HCT116 (cell line): ENCODE measurements around the gene KCND3.

Experiments
- ATF3 ChIP-seq: IDR thresholded peaks from 2 replicates; pipeline ENCODE4 v1.6.1; 2012
- CEBPB ChIP-seq: IDR thresholded peaks from 2 replicates; pipeline ENCODE4 v1.6.1; 2012; ENCODE audit warnings: low read depth
- CTCF ChIP-seq, 3 experiments: fragments of 200-600 bp in 1 of 3; sonication (generic) in 1 of 3; IDR thresholded peaks in 2 of 3; conservative IDR thresholded peaks in 1 of 3; 2 replicates each; pipeline ENCODE4 v1.5.1; 2012 to 2017; ENCODE audit warnings: low read depth in 2 of 3, low read length in 2 of 3, antibody characterized with exemption in 1 of 3, borderline replicate concordance in 1 of 3, control low read depth in 1 of 3, mild to moderate bottlenecking in 1 of 3, mixed read lengths in 1 of 3, mixed run types in 1 of 3, moderate library complexity in 1 of 3; ENCODE audit not compliant: insufficient read depth in 1 of 3
- ELF1 ChIP-seq: IDR thresholded peaks from 2 replicates; pipeline ENCODE4 v1.6.1; 2012; ENCODE audit warnings: low read depth, borderline replicate concordance
- EZH2 ChIP-seq: fragments of 200-600 bp; sonication (generic); IDR thresholded peaks from 2 replicates; pipeline ENCODE4 v1.6.1; 2017; ENCODE audit warnings: antibody characterized with exemption, mixed run types
- EZH2phosphoT487 ChIP-seq: fragments of 200-600 bp; IDR thresholded peaks from 2 replicates; pipeline ENCODE4 v1.6.1; 2018; ENCODE audit warnings: antibody characterized with exemption, borderline replicate concordance
- MAX ChIP-seq: IDR thresholded peaks from 2 replicates; pipeline ENCODE4 v1.6.1; 2012
- POLR2A ChIP-seq: IDR thresholded peaks from 2 replicates; pipeline ENCODE4 v1.7.0; 2011; ENCODE audit warnings: borderline replicate concordance; ENCODE audit not compliant: insufficient read depth, insufficient read length; ENCODE audit errors: extremely low read depth
- SIN3A ChIP-seq: IDR thresholded peaks from 2 replicates; pipeline ENCODE4 v1.6.1; 2012; ENCODE audit warnings: low read depth
- SP1 ChIP-seq: IDR thresholded peaks from 2 replicates; pipeline ENCODE4 v1.6.1; 2012; ENCODE audit warnings: low read depth
- ZNF274 ChIP-seq: fragments of 200-500 bp; sonication (Bioruptor generic); IDR thresholded peaks from 2 replicates; pipeline ENCODE4 v1.6.1; 2014; ENCODE audit warnings: mild to moderate bottlenecking, low read depth, low read length, inconsistent platforms

GRCh38 chr1:112000048-112000447 lies 10.6 kb upstream of the KCND3 start:
- TF ChIP-seq SP1 (no peak), EZH2phosphoT487 (no peak), CTCF (IDR thresholded peaks at IDR 0.05 in 2 of 3, conservative IDR thresholded peaks at IDR 0.05 in 1 of 3; ENCODE audit: borderline replicate concordance in 1 of 3, insufficient read depth in 1 of 3, low read depth in 2 of 3, low read length in 2 of 3) (no peak), ELF1 (no peak), ATF3 (no peak), POLR2A (no peak), EZH2 (no peak), CEBPB (no peak), MAX (no peak), ZNF274 (no peak), SIN3A (no peak)
